ENCODE results near the gene PDE4C. TPM values are rescaled to one million over a fixed set of nuclear protein-coding genes. Genes with fewer than 3 reads are reported as not detected.

PDE4C gene
- total RNA-seq, 1 donor from 2014 or later, result 69.8 TPM

- Mint-ChIP-seq H3K4me1 (ENCODE audit: low read depth, unreplicated experiment) (peaks cover 10% of the 10 kb centered on the region), H3K27ac (ENCODE audit: unreplicated experiment) (peak overlapping the region; percentile 94), H3K4me3 (ENCODE audit: unreplicated experiment) (peak overlapping the region; percentile 94), H3K36me3 (ENCODE audit: unreplicated experiment) (no peaks in the 10 kb centered on the region), H3K9me3 (ENCODE audit: unreplicated experiment) (peaks cover 8% of the 10 kb centered on the region), H3K27me3 (ENCODE audit: unreplicated experiment) (peaks cover 14% of the 10 kb centered on the region)
- DNase-seq, result peak; percentile 99
- no peak for TF ChIP-seq CTCF (IDR thresholded peaks at IDR 0.05; ENCODE audit: partially characterized antibody, unreplicated experiment)
Measured at GRCh38 chr19:18224525-18225354, 1.5 kb downstream of the PDE4C start.

- no peaks in the 10 kb centered on the region for H3K36me3 Mint-ChIP-seq (ENCODE audit: unreplicated experiment)
- H3K9me3 Mint-ChIP-seq (ENCODE audit: unreplicated experiment), result peaks cover 8% of the 10 kb centered on the region
Measured at GRCh38 chr19:18223860-18224524, 2.2 kb downstream of the PDE4C start.

GRCh38 chr19:18221815-18222725 lies 4.2 kb downstream of the PDE4C start:
- Mint-ChIP-seq H3K36me3 (ENCODE audit: unreplicated experiment) (no peaks in the 10 kb centered on the region), H3K27ac (ENCODE audit: unreplicated experiment) (no peak overlapping the region), H3K4me3 (ENCODE audit: unreplicated experiment) (no peak overlapping the region), H3K27me3 (ENCODE audit: unreplicated experiment) (peaks cover 16% of the 10 kb centered on the region), H3K4me1 (ENCODE audit: low read depth, unreplicated experiment) (peaks cover 8% of the 10 kb centered on the region), H3K9me3 (ENCODE audit: unreplicated experiment) (peaks cover 8% of the 10 kb centered on the region)
- DNase-seq, result no peak
- no peak for TF ChIP-seq CTCF (IDR thresholded peaks at IDR 0.05; ENCODE audit: partially characterized antibody, unreplicated experiment)

More at GRCh38 chr19:18223860-18224524, 2.2 kb downstream of the PDE4C start:
- Mint-ChIP-seq H3K4me1 (ENCODE audit: low read depth, unreplicated experiment) (peaks cover 10% of the 10 kb centered on the region), H3K4me3 (ENCODE audit: unreplicated experiment) (peak overlapping the region; percentile 94), H3K27me3 (ENCODE audit: unreplicated experiment) (peaks cover 14% of the 10 kb centered on the region), H3K27ac (ENCODE audit: unreplicated experiment) (peak overlapping the region; percentile 92)
- DNase-seq, result peak; percentile 77
- no peak for TF ChIP-seq CTCF (IDR thresholded peaks at IDR 0.05; ENCODE audit: partially characterized antibody, unreplicated experiment)

GRCh38 chr19:18220632-18221275 lies 5.5 kb downstream of the PDE4C start:
- H3K9me3 Mint-ChIP-seq (ENCODE audit: unreplicated experiment), result peaks cover 6% of the 10 kb centered on the region
- H3K27ac Mint-ChIP-seq (ENCODE audit: unreplicated experiment), result no peak overlapping the region
- peaks cover 12% of the 10 kb centered on the region for H3K27me3 Mint-ChIP-seq (ENCODE audit: unreplicated experiment)
- DNase-seq, result no peak
- H3K4me3 Mint-ChIP-seq (ENCODE audit: unreplicated experiment), result no peak overlapping the region
- H3K4me1 Mint-ChIP-seq (ENCODE audit: low read depth, unreplicated experiment), result peaks cover 3% of the 10 kb centered on the region
- H3K36me3 Mint-ChIP-seq (ENCODE audit: unreplicated experiment), result no peaks in the 10 kb centered on the region
- no peak for TF ChIP-seq CTCF (IDR thresholded peaks at IDR 0.05; ENCODE audit: partially characterized antibody, unreplicated experiment)
